ENCODE data around the gene CEP57L1. TPM values are rescaled to one million over a fixed set of nuclear protein-coding genes. Genes with fewer than 3 reads are reported as not detected.

The CEP57L1 gene
- total RNA-seq (10 to 100 TPM in 1 of 4 donors, 1 to 10 TPM in 3; 7.1 to 10.4 (median 9.1) TPM), polyA plus RNA-seq (8.2 TPM)
- long read RNA-seq, donor 1, partial matches to known transcripts: 2 of 17 reads
- long read RNA-seq, donor 1, other reads (novel, unspliced or antisense): 12 of 17 reads
- long read RNA-seq, donor 2, partial matches to known transcripts: 0 of 2 reads
- long read RNA-seq, donor 2, other reads (novel, unspliced or antisense): 0 of 2 reads
- long read RNA-seq, donor 3, partial matches to known transcripts: 4 of 19 reads
- long read RNA-seq, donor 3, other reads (novel, unspliced or antisense): 12 of 19 reads
- long read RNA-seq, donor 4, partial matches to known transcripts: 0 of 4 reads
- long read RNA-seq, donor 4, other reads (novel, unspliced or antisense): 3 of 4 reads

DNA sequence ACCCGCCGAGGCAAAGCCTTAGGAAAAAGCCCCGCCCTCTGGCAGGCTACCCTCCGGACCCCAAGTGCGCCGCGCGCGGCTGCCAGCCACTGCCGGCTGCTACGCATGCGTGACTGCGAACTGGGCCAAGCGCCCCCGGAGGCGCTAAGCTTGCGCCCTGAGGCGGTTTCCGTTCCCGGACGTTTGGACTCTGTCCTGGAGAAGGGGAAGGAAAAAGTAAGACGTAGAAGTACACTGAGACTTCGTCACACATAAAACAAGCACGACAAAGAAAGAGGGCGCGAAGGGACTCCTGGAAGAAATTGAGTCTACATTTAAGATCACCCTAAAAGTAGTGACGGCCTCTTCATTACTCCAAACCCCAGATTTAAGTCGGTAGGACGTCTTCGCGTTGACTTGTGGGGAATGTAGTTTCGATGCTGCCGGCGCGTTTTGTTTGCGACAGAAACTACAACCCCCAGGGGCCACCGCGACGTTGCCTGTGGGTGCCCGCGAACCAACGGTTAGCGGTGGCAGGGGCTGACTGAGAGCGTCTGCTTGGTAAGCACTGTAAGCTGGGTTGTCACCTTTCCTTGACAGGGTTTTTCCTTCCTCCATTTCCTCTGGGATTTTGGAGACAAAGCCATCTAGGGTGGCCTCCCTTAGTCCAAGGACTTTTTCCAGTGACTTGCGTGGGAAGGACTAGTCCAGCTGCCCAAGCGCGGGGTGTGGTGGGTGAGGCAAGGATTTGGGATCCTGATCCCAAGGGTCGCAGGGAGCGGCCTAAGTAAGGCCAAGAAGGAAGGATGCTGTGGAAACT, at the start of gene CEP57L1:
Gene CEP57L1 (plus strand): TSS at position 472 of the 799 bp plus-strand sequence. CDS start 49,715 bp downstream, outside the sequence.
- under 1% methylated on average over 49 of the region's 49 CpGs for WGBS
- DNase-seq (peak; percentile 100), ATAC-seq (peak; percentile 81 to 86)
- no peaks in the 10 kb centered on the region for H3K27me3 ChIP-seq (ENCODE audit: control insufficient read depth, insufficient read depth)
- peak within 1 kb of the TSS; percentile 85 for H3K4me3 ChIP-seq (ENCODE audit: low read length)
- H3K27ac ChIP-seq (ENCODE audit: low read length): peak within 1 kb of the TSS; percentile 94
- no peaks in the 10 kb centered on the region for H3K9me3 ChIP-seq (ENCODE audit: control insufficient read depth, low read length)
- intact Hi-C loops (cut with DNase I): loop anchor here in 2 of 4 donors (10.0 kb wide), 1 partner anchor 290 kb away; the partner anchor contains the start of gene CD164 (in 2 of the 2)
- H3K4me1 ChIP-seq (ENCODE audit: control insufficient read depth, insufficient read depth, low read length): peaks cover 3% of the 10 kb centered on the region

GRCh38 chr6:109048176-109048575, 47.1 kb upstream of the CEP57L1 start:
- Histone ChIP-seq H3K4me3 (ENCODE audit: low read length) (no peak overlapping the region), H3K9me3 (ENCODE audit: control insufficient read depth, low read length) (no peaks in the 10 kb centered on the region), H3K27ac (ENCODE audit: low read length) (peak overlapping the region; percentile 83), H3K4me1 (ENCODE audit: control insufficient read depth, insufficient read depth, low read length) (peaks cover 4% of the 10 kb centered on the region), H3K27me3 (ENCODE audit: control insufficient read depth, insufficient read depth) (no peaks in the 10 kb centered on the region)
- intact Hi-C loops (cut with DNase I): no loop called here
- WGBS: 56% methylated on average over 1 of the region's 1 CpG
- DNase-seq (no peak), ATAC-seq (no peak)

DNA sequence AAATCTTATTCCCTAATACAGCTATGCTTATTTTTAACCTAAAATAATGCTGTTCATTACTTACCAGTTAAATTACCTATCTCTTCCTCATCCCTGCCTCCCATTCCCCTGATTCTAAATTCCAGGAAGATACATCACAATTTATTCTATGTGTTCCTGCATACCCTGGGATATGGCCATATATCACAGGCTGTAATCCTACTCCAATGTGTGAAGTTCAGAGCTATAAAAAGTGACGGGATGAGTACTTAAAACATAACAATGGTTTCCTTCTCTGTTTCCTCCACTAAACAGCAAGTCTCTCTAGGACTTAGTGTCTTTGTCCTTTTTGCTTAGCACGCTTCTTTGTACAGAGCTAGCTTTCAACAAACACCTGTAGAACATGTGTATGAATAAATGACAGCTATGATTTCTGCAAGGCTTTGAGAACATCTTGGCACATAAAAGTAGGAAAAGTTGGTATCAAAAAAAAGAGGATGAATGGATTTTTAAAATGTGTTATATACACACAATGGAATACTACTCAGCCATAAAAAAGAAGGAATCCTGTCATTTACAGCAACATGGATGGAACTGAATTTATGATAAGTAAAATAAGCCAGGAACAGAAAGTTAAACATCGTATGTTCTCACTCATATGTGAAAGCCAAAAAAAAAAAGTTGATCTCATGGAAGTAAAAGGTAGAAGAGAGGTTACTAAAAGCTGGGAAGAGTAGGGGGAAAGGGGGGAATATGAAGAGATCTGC, 46.5 kb upstream of the CEP57L1 start:
- H3K27ac ChIP-seq (ENCODE audit: low read length): no peak overlapping the region

DNA sequence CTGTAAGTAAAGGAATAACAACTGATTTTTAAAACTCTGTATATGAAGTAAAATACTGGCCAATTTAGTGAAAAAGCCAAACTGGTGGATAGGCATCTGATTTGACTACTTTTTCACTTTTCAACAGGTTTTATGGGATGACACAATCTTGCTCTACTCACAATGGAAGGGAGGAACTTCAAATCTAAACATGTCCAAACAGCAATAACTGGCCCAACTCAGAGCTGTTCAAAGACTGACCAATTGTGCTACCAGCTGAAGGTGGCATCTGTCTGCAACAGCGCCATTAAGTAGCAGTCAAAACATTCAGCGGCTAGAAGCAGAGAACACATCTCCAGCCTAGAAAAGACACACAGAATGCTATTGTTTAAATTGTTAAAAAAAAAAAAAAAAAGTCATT, 45.3 kb upstream of the CEP57L1 start:
- intact Hi-C loops (cut with DNase I): loop anchor here in 1 of 4 donors (10.0 kb wide), 1 partner anchor 45 kb away; no protein-coding TSS in a partner anchor
- ATAC-seq: no peak
- Histone ChIP-seq H3K4me3 (ENCODE audit: low read length) (no peak overlapping the region), H3K27ac (ENCODE audit: low read length) (no peak overlapping the region), H3K9me3 (ENCODE audit: control insufficient read depth, low read length) (no peaks in the 10 kb centered on the region), H3K4me1 (ENCODE audit: control insufficient read depth, insufficient read depth, low read length) (peaks cover 4% of the 10 kb centered on the region), H3K27me3 (ENCODE audit: control insufficient read depth, insufficient read depth) (no peaks in the 10 kb centered on the region)
- DNase-seq: no peak
- 85% methylated on average over 2 of the region's 2 CpGs for WGBS

More for the DNA sequence above, 46.5 kb upstream of the CEP57L1 start:
- 93% methylated on average over 3 of the region's 3 CpGs for whole genome bisulfite sequencing
- H3K27me3 ChIP-seq (ENCODE audit: control insufficient read depth, insufficient read depth): no peaks in the 10 kb centered on the region
- H3K4me3 ChIP-seq (ENCODE audit: low read length): no peak overlapping the region
- peaks cover 4% of the 10 kb centered on the region for H3K4me1 ChIP-seq (ENCODE audit: control insufficient read depth, insufficient read depth, low read length)
- ATAC-seq (no peak), DNase-seq (no peak)
- intact Hi-C loops (cut with DNase I): no loop called here
- H3K9me3 ChIP-seq (ENCODE audit: control insufficient read depth, low read length): no peaks in the 10 kb centered on the region

DNA sequence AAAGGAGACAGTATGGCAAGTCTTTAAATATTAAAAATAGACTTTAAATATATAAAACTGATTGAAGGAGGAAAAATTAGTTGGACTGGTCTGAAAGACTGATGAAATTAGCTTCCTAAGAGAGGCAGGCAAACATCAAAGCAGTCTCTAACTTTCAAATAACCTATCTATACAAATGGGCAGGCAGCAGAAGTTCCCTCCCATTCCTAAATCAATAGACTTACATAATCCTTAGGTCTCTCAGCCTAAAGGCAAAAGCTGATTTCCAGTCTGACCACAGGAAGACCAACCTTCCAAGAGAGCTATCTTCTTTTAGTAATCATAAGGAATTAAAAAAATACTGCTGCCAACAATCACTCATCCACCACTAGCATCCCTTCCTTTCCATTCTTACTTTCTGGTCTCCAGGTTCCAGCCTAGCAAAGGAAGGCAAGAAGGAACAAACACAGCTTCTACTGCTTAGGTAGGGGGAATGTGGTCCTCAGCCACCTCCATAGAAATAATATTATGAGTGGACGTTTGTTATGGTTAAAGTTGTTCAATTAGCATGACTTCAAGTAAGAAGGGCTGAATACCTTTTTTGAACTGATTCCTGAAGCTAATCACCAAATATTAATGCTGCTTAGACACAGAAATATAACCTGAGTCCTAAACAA, 44.7 kb upstream of the CEP57L1 start:
- 66% methylated on average over 1 of the region's 1 CpG for WGBS
- no peak overlapping the region for H3K4me3 ChIP-seq (ENCODE audit: low read length)
- intact Hi-C loops (cut with DNase I): loop anchor here in 1 of 4 donors (10.0 kb wide), 1 partner anchor 46 kb away; no protein-coding TSS in a partner anchor
- H3K4me1 ChIP-seq (ENCODE audit: control insufficient read depth, insufficient read depth, low read length): peaks cover 4% of the 10 kb centered on the region
- DNase-seq (no peak), ATAC-seq (no peak)
- H3K27me3 ChIP-seq (ENCODE audit: control insufficient read depth, insufficient read depth): no peaks in the 10 kb centered on the region
- H3K9me3 ChIP-seq (ENCODE audit: control insufficient read depth, low read length): no peaks in the 10 kb centered on the region
- no peak overlapping the region for H3K27ac ChIP-seq (ENCODE audit: low read length)

DNA sequence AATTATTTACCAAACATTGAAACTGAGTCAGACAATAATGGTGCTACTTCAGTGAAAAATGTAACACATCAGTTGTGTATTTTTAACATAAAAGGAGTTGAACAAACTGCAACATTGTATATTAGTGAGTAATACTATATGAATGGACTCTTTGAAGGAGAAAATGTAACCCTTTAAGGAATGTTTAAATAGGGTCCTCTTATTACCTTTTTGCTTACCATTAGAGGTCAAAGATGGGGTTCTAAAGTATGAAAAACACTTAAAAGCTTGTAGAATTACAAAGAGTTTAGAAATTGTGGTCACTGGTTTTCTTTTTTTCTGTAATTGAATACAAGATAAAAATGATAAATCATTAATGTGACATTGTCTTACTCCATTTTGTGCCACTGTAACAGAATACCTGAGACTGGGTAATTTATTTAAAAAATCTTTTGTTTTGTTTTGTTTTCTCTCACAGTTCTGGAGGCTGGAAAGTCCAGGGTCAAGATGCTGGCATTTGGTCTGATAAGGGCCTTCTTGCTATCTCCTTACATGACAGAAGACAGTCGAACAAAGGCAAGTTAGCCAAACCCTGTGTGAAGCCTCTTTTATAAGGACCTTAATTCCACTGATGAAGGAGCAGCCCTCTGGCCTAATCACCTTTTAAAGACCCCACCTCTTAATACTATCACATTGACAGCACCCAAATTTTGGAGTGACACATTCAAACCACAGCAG, 43.8 kb upstream of the CEP57L1 start:
- ATAC-seq (no peak), DNase-seq (no peak)
- WGBS: 67% methylated on average over 1 of the region's 1 CpG
- Histone ChIP-seq H3K4me1 (ENCODE audit: control insufficient read depth, insufficient read depth, low read length) (peaks cover 4% of the 10 kb centered on the region), H3K9me3 (ENCODE audit: control insufficient read depth, low read length) (no peaks in the 10 kb centered on the region), H3K4me3 (ENCODE audit: low read length) (no peak overlapping the region), H3K27me3 (ENCODE audit: control insufficient read depth, insufficient read depth) (no peaks in the 10 kb centered on the region), H3K27ac (ENCODE audit: low read length) (no peak overlapping the region)
- intact Hi-C loops (cut with DNase I): loop anchor here in 1 of 4 donors (10.0 kb wide), 1 partner anchor 47 kb away; no protein-coding TSS in a partner anchor

- Histone ChIP-seq H3K4me1 (ENCODE audit: control insufficient read depth, insufficient read depth, low read length) (peaks cover 8% of the 10 kb centered on the region), H3K27ac (ENCODE audit: low read length) (no peak overlapping the region), H3K27me3 (ENCODE audit: control insufficient read depth, insufficient read depth) (no peaks in the 10 kb centered on the region), H3K4me3 (ENCODE audit: low read length) (no peak overlapping the region), H3K9me3 (ENCODE audit: control insufficient read depth, low read length) (no peaks in the 10 kb centered on the region)
- DNase-seq (no peak), ATAC-seq (no peak)
- intact Hi-C loops (cut with DNase I): loop anchor here in 1 of 4 donors (10.0 kb wide), 1 partner anchor 47 kb away; no protein-coding TSS in a partner anchor
These were observed 43.2 kb upstream of the CEP57L1 start for GRCh38 chr6:109052018-109052651.

- no peaks in the 10 kb centered on the region for H3K27me3 ChIP-seq (ENCODE audit: control insufficient read depth, insufficient read depth)
- H3K4me3 ChIP-seq (ENCODE audit: low read length): no peak overlapping the region
- intact Hi-C loops (cut with DNase I): loop anchor here in 1 of 4 donors (10.0 kb wide), 1 partner anchor 48 kb away; no protein-coding TSS in a partner anchor
These were observed 42.5 kb upstream of the CEP57L1 start for GRCh38 chr6:109052852-109053251.

GRCh38 chr6:109053336-109053735, 42.0 kb upstream of the CEP57L1 start:
- WGBS: 86% methylated on average over 2 of the region's 2 CpGs
- H3K27me3 ChIP-seq (ENCODE audit: control insufficient read depth, insufficient read depth): no peaks in the 10 kb centered on the region
- DNase-seq (no peak), ATAC-seq (no peak)
- no peak overlapping the region for H3K4me3 ChIP-seq (ENCODE audit: low read length)
- peaks cover 9% of the 10 kb centered on the region for H3K4me1 ChIP-seq (ENCODE audit: control insufficient read depth, insufficient read depth, low read length)
- no peaks in the 10 kb centered on the region for H3K9me3 ChIP-seq (ENCODE audit: control insufficient read depth, low read length)
- intact Hi-C loops (cut with DNase I): loop anchor here in 1 of 4 donors (10.0 kb wide), 1 partner anchor 49 kb away; no protein-coding TSS in a partner anchor
- no peak overlapping the region for H3K27ac ChIP-seq (ENCODE audit: low read length)

More at GRCh38 chr6:109052852-109053251, 42.5 kb upstream of the CEP57L1 start:
- no peak overlapping the region for H3K27ac ChIP-seq (ENCODE audit: low read length)
- peaks cover 9% of the 10 kb centered on the region for H3K4me1 ChIP-seq (ENCODE audit: control insufficient read depth, insufficient read depth, low read length)
- H3K9me3 ChIP-seq (ENCODE audit: control insufficient read depth, low read length): no peaks in the 10 kb centered on the region
- ATAC-seq: no peak
- no peak for DNase-seq
- WGBS: 91% methylated on average over 4 of the region's 4 CpGs
